ENCODE measurements around the gene ALPG. TPM values are rescaled to one million over a fixed set of nuclear protein-coding genes. Genes with fewer than 3 reads are reported as not detected.

ALPG gene
- total and polyA plus RNA-seq, 9 of the 15 experiments (the other 6 are each of a cell fraction or from before 2014, with no cell fraction given) = not detected

- in situ Hi-C loops (cut with MboI) = no loop called here
- WGBS (ENCODE audit: insufficient coverage, low coverage, missing lambda C conversion rate) = 33% methylated on average over 24 of the region's 50 CpGs
- H3K27ac ChIP-seq (ENCODE audit: extremely low read depth, low read depth, low read length) = no peak overlapping the region
- ATAC-seq (no peak), DNase-seq (ENCODE audit: extremely low read depth in 1 of 4, low spot score in 3 of 4) (no peak), FAIRE-seq (no peak)
- CTCF ChIA-PET (ENCODE audit: low intra/inter-chr PET ratio) = interaction anchor here (0.7 kb wide), 1 partner anchor 249 kb away, joined by 3 read pairs; no protein-coding TSS in a partner anchor
- no peak overlapping the region for H3K4me3 ChIP-seq
- H3K4me1 ChIP-seq (replicated peaks in 1 of 2; ENCODE audit: control insufficient read depth in 2 of 2, insufficient read depth in 2 of 2, low read length in 2 of 2) = peaks cover 0 to 3% of the 10 kb centered on the region in 2 experiments; a peak in 1 of 5 replicates
- H3K9me3 ChIP-seq (replicated peaks; ENCODE audit: control insufficient read depth, insufficient read depth, low read depth, low read length) = no peaks in the 10 kb centered on the region
- H3K4me2 ChIP-seq (ENCODE audit: insufficient read depth, low read length) = no peak overlapping the region
- POLR2A ChIA-PET = no interaction called here
- H3K27me3 ChIP-seq (ENCODE audit: control insufficient read depth in 2 of 2, insufficient read depth in 2 of 2, low read length in 2 of 2) = peaks cover 2 to 11% of the 10 kb centered on the region in 2 experiments; a peak in 4 of 5 replicates
- no peaks in the 10 kb centered on the region for H4K20me1 ChIP-seq (replicated peaks; ENCODE audit: control insufficient read depth, insufficient read depth, low read length)
- no peaks in the 10 kb centered on the region for H3K79me2 ChIP-seq (ENCODE audit: control insufficient read depth, insufficient read depth, low read length)
- H3K9ac ChIP-seq (ENCODE audit: insufficient read depth in 1 of 2, low read depth in 2 of 2, low read length in 2 of 2) = no peak overlapping the region
- intact Hi-C loops (cut with micrococcal nuclease) = no loop called here
- no peak overlapping the region for H2AFZ ChIP-seq (ENCODE audit: low read depth, low read length)
- H3K36me3 ChIP-seq (ENCODE audit: control insufficient read depth, insufficient read depth, low read length) = no peaks in the 10 kb centered on the region
- no TSS peak for BruUV-seq (replicated peaks)
- H3K9me1 ChIP-seq (ENCODE audit: control insufficient read depth, insufficient read depth, low read length) = no peaks in the 10 kb centered on the region
- TF ChIP-seq RHOXF2B (CRISPR knock-in tag; conservative IDR thresholded peaks at IDR 0.05) (no peak), TAF15 (IDR thresholded peaks at IDR 0.05; ENCODE audit: low read depth, low read length) (no peak), ERF (CRISPR knock-in tag; IDR thresholded peaks at IDR 0.05) (no peak), ZNF778 (CRISPR knock-in tag; IDR thresholded peaks at IDR 0.05) (no peak), FOXJ3 (CRISPR knock-in tag; IDR thresholded peaks at IDR 0.05) (no peak), PHB (CRISPR knock-in tag; IDR thresholded peaks at IDR 0.05) (no peak), PRDM10 (IDR thresholded peaks at IDR 0.05; ENCODE audit: partially characterized antibody) (no peak), ZBTB1 (CRISPR knock-in tag; IDR thresholded peaks at IDR 0.05; ENCODE audit: borderline replicate concordance, low read depth) (no peak), FUS (optimal IDR thresholded peaks at IDR 0.05; ENCODE audit: low read depth, low read length) (no peak), PHF20 (IDR thresholded peaks at IDR 0.05; ENCODE audit: partially characterized antibody) (no peak), NR4A1 (CRISPR knock-in tag; IDR thresholded peaks at IDR 0.05) (no peak), NR4A1 (tag; IDR thresholded peaks at IDR 0.05) (no peak), TEAD4 (IDR thresholded peaks at IDR 0.05; ENCODE audit: low read length) (no peak), TEAD4 (CRISPR knock-in tag; IDR thresholded peaks at IDR 0.05; ENCODE audit: borderline replicate concordance) (no peak), POLR3G (IDR thresholded peaks at IDR 0.05; ENCODE audit: extremely low read depth, insufficient read length, insufficient replicate concordance) (no peak), ZEB2 (IDR thresholded peaks at IDR 0.05) (no peak), SOX6 (IDR thresholded peaks at IDR 0.05) (no peak), E2F4 (CRISPR knock-in tag; IDR thresholded peaks at IDR 0.05; ENCODE audit: low read depth) (no peak), KDM1A (IDR thresholded peaks at IDR 0.05) (no peak), ESRRA (IDR thresholded peaks at IDR 0.05; ENCODE audit: borderline replicate concordance, low read depth) (no peak)
Observed at GRCh38 chr2:232387451-232388171, 19.0 kb upstream of the ALPG start.
